IMR-90 (cell line): ENCODE results near the gene LONP1. TPM values are rescaled to one million over a fixed set of nuclear protein-coding genes. Genes with fewer than 3 reads are reported as not detected.

Experiments
- ATAC-seq: fragments of 200-7000 bp; cut with Tn5 transposase; 2 replicates; pipeline ENCODE4 v1.9.1; 2020; ENCODE audit warnings: low read depth, mild to moderate bottlenecking, moderate library complexity
- BruUV-seq: library from RNA; stranded (reverse); fragments of 400-500 nt; replicated peaks from 2 replicates; lab custom pipeline; 2021; lab: Mats Ljungman, UMichigan
- CTCF ChIA-PET: fragments of 300-600 bp; formaldehyde crosslinking; extraction: SDS; loops from one replicate; lab custom pipeline; 2021; ENCODE audit warnings: antibody characterized with exemption; lab: Yijun Ruan, JAX
- POLR2A ChIA-PET: fragments of 300-600 bp; sonication (Branson Sonifier 250); formaldehyde crosslinking; loops from one replicate; lab custom pipeline; 2022; ENCODE audit warnings: antibody characterized with exemption; ENCODE audit not compliant: unreplicated experiment; lab: Charles Lee
- DNase-seq: peaks from one replicate; pipeline ENCODE4 v3.0.0; 2013
- H2AFZ ChIP-seq: replicated peaks from 2 replicates; pipeline ENCODE3; 2013; ENCODE audit warnings: low read length, mild to moderate bottlenecking; ENCODE audit not compliant: poor library complexity
- H2AK5ac ChIP-seq: 2 replicates; pipeline ENCODE4 v1.6.1; 2013; ENCODE audit warnings: low read depth, low read length, inconsistent platforms
- H2AK9ac ChIP-seq: replicated peaks from 2 replicates; pipeline ENCODE3; 2013; ENCODE audit warnings: mild to moderate bottlenecking, low read depth, low read length, moderate library complexity; ENCODE audit not compliant: poor library complexity
- H2BK120ac ChIP-seq: 2 replicates; pipeline ENCODE4 v1.6.1; 2013; ENCODE audit warnings: low read depth, low read length, inconsistent platforms
- H2BK15ac ChIP-seq: 3 replicates; pipeline ENCODE4 v1.6.1; 2013; ENCODE audit warnings: low read depth, low read length, inconsistent platforms
- H2BK20ac ChIP-seq: 2 replicates; pipeline ENCODE4 v1.6.1; 2013; ENCODE audit warnings: low read depth, mild to moderate bottlenecking, inconsistent platforms, low read length, moderate library complexity
- H2BK5ac ChIP-seq: 2 replicates; pipeline ENCODE4 v1.6.1; 2013; ENCODE audit warnings: mild to moderate bottlenecking, low read depth, low read length, inconsistent platforms; ENCODE audit not compliant: poor library complexity, severe bottlenecking
- H3K14ac ChIP-seq: replicated peaks from 2 replicates; pipeline ENCODE4 v1.6.1; 2013; ENCODE audit warnings: low read depth, low read length, inconsistent platforms
- H3K18ac ChIP-seq: 2 replicates; pipeline ENCODE4 v1.6.1; 2013; ENCODE audit warnings: low read depth, low read length, control low read depth
- H3K23ac ChIP-seq: 2 replicates; pipeline ENCODE4 v1.6.1; 2013; ENCODE audit warnings: low read depth, low read length, inconsistent platforms
- H3K27ac ChIP-seq: 2 replicates; pipeline ENCODE4 v1.5.1; 2013; ENCODE audit warnings: mild to moderate bottlenecking, control low read depth, low read length; ENCODE audit not compliant: insufficient read depth
- H3K27me3 ChIP-seq: 2 replicates; pipeline ENCODE4 v1.6.1; 2013; ENCODE audit warnings: low read length; ENCODE audit not compliant: control insufficient read depth, insufficient read depth
- H3K36me3 ChIP-seq: 2 replicates; pipeline ENCODE4 v1.6.1; 2013; ENCODE audit warnings: low read length, mixed read lengths; ENCODE audit not compliant: control insufficient read depth, insufficient read depth
- H3K4ac ChIP-seq: 2 replicates; pipeline ENCODE4 v1.6.1; 2013; ENCODE audit warnings: low read depth, low read length, inconsistent platforms
- H3K4me1 ChIP-seq: 2 replicates; pipeline ENCODE4 v1.6.1; 2013; ENCODE audit warnings: low read length, mixed read lengths; ENCODE audit not compliant: control insufficient read depth, insufficient read depth
- H3K4me2 ChIP-seq: 2 replicates; pipeline ENCODE4 v1.6.1; 2013; ENCODE audit warnings: low read depth, mild to moderate bottlenecking, control low read depth, low read length, moderate library complexity
- H3K4me3 ChIP-seq: 2 replicates; pipeline ENCODE4 v1.5.1; 2013; ENCODE audit warnings: low read depth, mild to moderate bottlenecking, control low read depth, low read length, moderate library complexity; ENCODE audit not compliant: insufficient read depth
- H3K56ac ChIP-seq: 2 replicates; pipeline ENCODE4 v1.6.1; 2013; ENCODE audit warnings: low read length, inconsistent platforms; ENCODE audit not compliant: insufficient read depth; ENCODE audit errors: extremely low read depth
- H3K79me1 ChIP-seq, 2 experiments: 2 replicates each; pipeline ENCODE4 v1.6.1; 2013; ENCODE audit warnings: low read length in 2 of 2, inconsistent platforms in 1 of 2, low read depth in 1 of 2
- H3K9ac ChIP-seq: 2 replicates; pipeline ENCODE4 v1.6.1; 2013; ENCODE audit warnings: low read depth, low read length, control low read depth
- H3K9me1 ChIP-seq: 2 replicates; pipeline ENCODE4 v1.6.1; 2013; ENCODE audit warnings: low read length, inconsistent platforms; ENCODE audit not compliant: insufficient read depth
- H3K9me3 ChIP-seq: 2 replicates; pipeline ENCODE4 v1.6.1; 2013; ENCODE audit warnings: low read length; ENCODE audit not compliant: control insufficient read depth, insufficient read depth
- H4K20me1 ChIP-seq: 2 replicates; pipeline ENCODE4 v1.6.1; 2013; ENCODE audit warnings: low read length, inconsistent platforms; ENCODE audit not compliant: insufficient read depth
- H4K5ac ChIP-seq: 2 replicates; pipeline ENCODE4 v1.6.1; 2013; ENCODE audit warnings: mild to moderate bottlenecking, low read depth, low read length, control low read depth
- H4K8ac ChIP-seq, 2 experiments: 2 replicates each; pipeline ENCODE4 v1.6.1; 2013; ENCODE audit warnings: low read depth in 2 of 2, low read length in 2 of 2, control low read depth in 1 of 2, inconsistent platforms in 1 of 2
- H4K91ac ChIP-seq: 2 replicates; pipeline ENCODE4 v1.6.1; 2013; ENCODE audit warnings: low read depth, low read length, inconsistent platforms; ENCODE audit not compliant: insufficient read depth
- CTCF ChIP-seq: conservative IDR thresholded peaks from 2 replicates; pipeline ENCODE4 v1.5.1; 2012; ENCODE audit warnings: mild to moderate bottlenecking, low read depth, low read length, improper control_type of control experiment
- FOS ChIP-seq: fragments of 150-350 bp; IDR thresholded peaks from 2 replicates; pipeline ENCODE4 v1.6.1; 2016; ENCODE audit warnings: low read depth, low read length
- USF2 ChIP-seq: fragments of 150-350 bp; IDR thresholded peaks from 2 replicates; pipeline ENCODE4 v1.6.1; 2017; ENCODE audit warnings: mild to moderate bottlenecking, antibody characterized with exemption, low read length, low read depth
- WGBS, 2 experiments: methylation state at CpG; one replicate each; pipeline versions ENCODE4 v1.1.5 to v1.1.7; 2013; ENCODE audit warnings: missing lambda C conversion rate in 2 of 2; ENCODE audit not compliant: insufficient read length in 1 of 2; ENCODE audit errors: extremely low coverage in 2 of 2; 5-methylcytosine and 5-hydroxymethylcytosine counted together
- dilution Hi-C: fragments of 300-500 bp; cut with HindIII; formaldehyde crosslinking; loops from one replicate; pipeline ENCODE4 v1.14.3; 2018; ENCODE audit warnings: low sequenced_read_pairs; ENCODE audit not compliant: unreplicated experiment
- in situ Hi-C: fragments of 300-500 bp; cut with MboI; formaldehyde crosslinking; loops from 3 replicates; pipeline ENCODE4 v1.14.3; 2019; ENCODE audit warnings: low sequenced_read_pairs, inconsistent platforms, mixed read lengths
- intact Hi-C: fragments of 100-400 bp; cut with micrococcal nuclease; formaldehyde crosslinking; loops from 2 replicates; pipeline ENCODE4 v1.10.0; 2022
- polyA plus RNA-seq, 3 experiments: library from polyadenylated mRNA; depleted of rRNA; stranded (reverse); fragments of >200 nt; gene quantifications; 2 replicates each; pipeline ENCODE4 v1.2.3, GENCODE V29; 2012; ENCODE audit warnings: low replicate concordance in 1 of 3
- total RNA-seq: library from RNA; depleted of rRNA; stranded (reverse); fragments of >200 nt; gene quantifications from 2 replicates; pipeline ENCODE4 v1.2.3, GENCODE V29; 2012

The LONP1 gene
- total and polyA plus RNA-seq, 2 of the 4 experiments (the other 2 are of a cell fraction) = 64.2 to 93.2 TPM

- H4K20me1 ChIP-seq = peaks cover 36% of the 10 kb centered on the region
- H3K23ac ChIP-seq = no peak overlapping the region
- H3K9me1 ChIP-seq = 0 out of 2 replicates have a peak, but pooled peaks cover 6% of the 10 kb centered on the region
- no peak overlapping the region for H2BK15ac ChIP-seq
- no peak overlapping the region for H2AK9ac ChIP-seq
- BruUV-seq = no TSS peak
- H3K4me3 ChIP-seq = no peak overlapping the region
- no peak overlapping the region for H3K18ac ChIP-seq
- DNase-seq (no peak), ATAC-seq (no peak)
- POLR2A ChIA-PET = interaction anchor here (0.7 kb wide), 1 partner anchor 70 kb away, joined by 4 read pairs; no protein-coding TSS in a partner anchor
- no peak overlapping the region for H4K91ac ChIP-seq
- dilution Hi-C loops = no loop called here
- no peak overlapping the region for H2BK120ac ChIP-seq
- H3K27me3 ChIP-seq = no peaks in the 10 kb centered on the region
- no peak overlapping the region for H2BK5ac ChIP-seq
- intact Hi-C loops = no loop called here
- no peak overlapping the region for H3K27ac ChIP-seq
- CTCF ChIA-PET = interaction anchor here (1.0 kb wide), 1 partner anchor 13 kb away, joined by 3 read pairs; the partner anchor contains the start of gene CATSPERD
- no peak for TF ChIP-seq FOS
- TF ChIP-seq USF2 = no peak
- TF ChIP-seq CTCF = no peak
- H2BK20ac ChIP-seq = no peak overlapping the region
- 0 out of 2 replicates have a peak, but pooled peaks cover 2% of the 10 kb centered on the region for H3K4me1 ChIP-seq
- H4K8ac ChIP-seq = no peak overlapping the region
- H3K4me2 ChIP-seq = no peak overlapping the region
- H3K9ac ChIP-seq = no peak overlapping the region
- H3K14ac ChIP-seq = no peak overlapping the region
- no peaks in the 10 kb centered on the region for H3K9me3 ChIP-seq
- 94% methylated on average over 13 of the region's 37 CpGs; no CpG with 5 or more reads in 1 of the 2 experiments for WGBS, 2 experiments
- no peak overlapping the region for H3K56ac ChIP-seq
- peaks cover 8 to 52% of the 10 kb centered on the region in 2 experiments for H3K79me1 ChIP-seq
- no peak overlapping the region for H4K5ac ChIP-seq
- in situ Hi-C loops = no loop called here
- H2AK5ac ChIP-seq = no peak overlapping the region
- no peak overlapping the region for H2AFZ ChIP-seq
- no peak overlapping the region for H3K4ac ChIP-seq
- peaks cover 79% of the 10 kb centered on the region for H3K36me3 ChIP-seq
These were observed 12.1 kb downstream of the LONP1 start for GRCh38 chr19:5707576-5708575.
